K562 (cell line): ENCODE measurements around the gene GADD45G. TPM values are rescaled to one million over a fixed set of nuclear protein-coding genes. Genes with fewer than 3 reads are reported as not detected.

Experiments
- ATAC-seq: fragments of 200-7000 bp; cut with Tn5 transposase; 3 replicates; pipeline ENCODE4 v1.9.1; 2020; ENCODE audit warnings: moderate library complexity
- BruUV-seq: library from RNA; stranded (reverse); fragments of 400-500 nt; replicated peaks from 2 replicates; lab custom pipeline; 2021; lab: Mats Ljungman, UMichigan
- CTCF ChIA-PET: fragments of 300-600 bp; formaldehyde crosslinking; extraction: SDS; loops from one replicate; lab custom pipeline; 2021; ENCODE audit warnings: low intra/inter-chr PET ratio; lab: Yijun Ruan, JAX
- POLR2A ChIA-PET: fragments of 300-600, 350-650 bp; sonication (Branson Sonifier 250); formaldehyde crosslinking; extraction: SDS; loops from one replicate; lab custom pipeline; 2021; ENCODE audit warnings: antibody characterized with exemption, inconsistent platforms; lab: Yijun Ruan, JAX
- DNase-seq, 4 experiments: peaks; one replicate each; pipeline versions ENCODE4 v3.0.0 to v3.0.0-alpha.2; 2011 to 2018; ENCODE audit warnings: low spot score in 3 of 4, mixed read lengths in 3 of 4; ENCODE audit errors: extremely low read depth in 1 of 4
- FAIRE-seq: peaks from 2 replicates; lab custom pipeline; 2011; peaks lifted over from hg19 to GRCh38; lab: Jason Lieb, UNC
- H2AFZ ChIP-seq: 2 replicates; pipeline ENCODE4 v1.6.0; 2011; ENCODE audit warnings: low read depth, low read length, control low read depth, inconsistent platforms
- H3K27ac ChIP-seq: fragments of 200-600 bp; 3 replicates; pipeline ENCODE4 v1.8.0; 2011; ENCODE audit warnings: low read depth, mild to moderate bottlenecking, control low read depth, inconsistent platforms, low read length, moderate library complexity, mixed read lengths; ENCODE audit errors: extremely low read depth
- H3K27me3 ChIP-seq, 2 experiments: fragments of 300-600 bp in 1 of 2; 2 replicates in 1 of 2; 3 replicates in 1 of 2; pipeline versions ENCODE4 v1.6.0 to v1.8.0; 2011; ENCODE audit warnings: inconsistent platforms in 2 of 2, low read length in 2 of 2, mild to moderate bottlenecking in 1 of 2, mixed read lengths in 1 of 2, moderate library complexity in 1 of 2; ENCODE audit not compliant: control insufficient read depth in 2 of 2, insufficient read depth in 2 of 2
- H3K36me3 ChIP-seq: fragments of 300-600 bp; 3 replicates; pipeline ENCODE4 v1.8.0; 2011; ENCODE audit warnings: mild to moderate bottlenecking, low read length, inconsistent platforms; ENCODE audit not compliant: control insufficient read depth, insufficient read depth
- H3K4me1 ChIP-seq, 2 experiments: fragments of 200-600 bp in 1 of 2; replicated peaks in 1 of 2; 2 replicates in 1 of 2; 3 replicates in 1 of 2; pipeline versions ENCODE4 v1.5.1 to v1.8.0; 2011; ENCODE audit warnings: inconsistent platforms in 2 of 2, low read length in 2 of 2, mild to moderate bottlenecking in 1 of 2, mixed read lengths in 1 of 2, moderate library complexity in 1 of 2; ENCODE audit not compliant: control insufficient read depth in 2 of 2, insufficient read depth in 2 of 2
- H3K4me2 ChIP-seq: 2 replicates; pipeline ENCODE4 v1.6.1; 2011; ENCODE audit warnings: low read length, control low read depth, inconsistent platforms, mixed read lengths; ENCODE audit not compliant: insufficient read depth
- H3K4me3 ChIP-seq: fragments of 200-600 bp; sonication (generic), shearing (Covaris generic); 2 replicates; pipeline ENCODE4 v1.5.1; 2016; ENCODE audit warnings: control low read depth, inconsistent platforms
- H3K79me2 ChIP-seq: fragments of 200-600 bp; 3 replicates; pipeline ENCODE4 v1.8.0; 2011; ENCODE audit warnings: low read length, inconsistent platforms; ENCODE audit not compliant: control insufficient read depth, insufficient read depth
- H3K9ac ChIP-seq, 2 experiments: 2 replicates each; pipeline versions ENCODE4 v1.6.0 to v1.6.1; 2011; ENCODE audit warnings: low read depth in 2 of 2, low read length in 2 of 2, control low read depth in 1 of 2, inconsistent platforms in 1 of 2, mild to moderate bottlenecking in 1 of 2, mixed read lengths in 1 of 2; ENCODE audit not compliant: insufficient read depth in 1 of 2
- H3K9me1 ChIP-seq: one replicate; pipeline ENCODE4 v1.6.0; 2011; ENCODE audit warnings: inconsistent platforms, mild to moderate bottlenecking, low read length, moderate library complexity; ENCODE audit not compliant: control insufficient read depth, insufficient read depth
- H3K9me3 ChIP-seq: replicated peaks from 2 replicates; pipeline ENCODE4 v1.5.1; 2011; ENCODE audit warnings: low read depth, low read length, inconsistent platforms; ENCODE audit not compliant: control insufficient read depth, insufficient read depth
- H4K20me1 ChIP-seq: replicated peaks from 2 replicates; pipeline ENCODE4 v1.6.1; 2011; ENCODE audit warnings: low read length, inconsistent platforms, mixed read lengths; ENCODE audit not compliant: control insufficient read depth, insufficient read depth
- CBX2 ChIP-seq: fragments of 200-600 bp; sonication (generic); IDR thresholded peaks from one replicate; pipeline ENCODE4 v1.6.1; 2012; ENCODE audit warnings: mild to moderate bottlenecking, low read length, inconsistent platforms; ENCODE audit not compliant: insufficient read depth, poor library complexity, severe bottlenecking
- SMARCB1 ChIP-seq: IDR thresholded peaks from 2 replicates; pipeline ENCODE4 v1.6.1; 2011; ENCODE audit warnings: improper control_type of control experiment, low read depth; ENCODE audit not compliant: insufficient read length
- ZNF41 ChIP-seq: fragments of 250-450 bp; sonication (Bioruptor Pico); conservative IDR thresholded peaks from 2 replicates; pipeline ENCODE4 v1.4.0; 2020; ENCODE audit warnings: mild to moderate bottlenecking
- ZNF766 ChIP-seq: fragments of 200-800 bp; sonication (Bioruptor generic); conservative IDR thresholded peaks from 2 replicates; pipeline ENCODE4 v1.6.1; 2016; ENCODE audit warnings: missing genetic modification characterization, missing compliant biosample characterization
- WGBS: fragments of 100-300 bp; shearing (Covaris generic); methylation state at CpG from one replicate; pipeline ENCODE4 v1.1.6; 2016; ENCODE audit warnings: low coverage, mixed read lengths; ENCODE audit not compliant: insufficient coverage; ENCODE audit errors: missing lambda C conversion rate; 5-methylcytosine and 5-hydroxymethylcytosine counted together
- in situ Hi-C: fragments of 300-500 bp; cut with MboI; formaldehyde crosslinking; loops from 4 replicates; pipeline ENCODE4 v1.15.0; 2018; ENCODE audit warnings: inconsistent platforms, mixed read lengths
- intact Hi-C: fragments of 100-400 bp; cut with micrococcal nuclease; formaldehyde crosslinking; loops from 2 replicates; pipeline ENCODE4 v1.14.2; 2022
- polyA plus RNA-seq, 8 experiments: library from polyadenylated mRNA; depleted of rRNA in 4 of 8; stranded (reverse) in 5 of 8; unstranded in 3 of 8; fragments of >200 nt; fragmentation: Nextera tagmentation in 2 of 8; fragmentation: Illumina TruSeq in 1 of 8; extraction: Ambion mirVana in 2 of 8; extraction: Trizol in 1 of 8; gene quantifications; 2 replicates each; pipeline versions ENCODE4 v1.2.1 to v1.2.3, GENCODE V29; 2011 to 2014; ENCODE audit warnings: inconsistent platforms in 1 of 8, missing spikeins in 1 of 8
- total RNA-seq, 7 experiments: library from RNA; depleted of rRNA in 6 of 7; stranded (reverse); fragments of >200 nt in 6 of 7; fragmentation: Illumina TruSeq in 2 of 7; extraction: Trizol in 2 of 7; gene quantifications; 2 replicates each; pipeline versions ENCODE4 v1.2.1 to v1.2.3, GENCODE V29; 2011 to 2021; ENCODE audit warnings: low replicate concordance in 1 of 7
- TF ChIP-seq, protein P1 (sequence below): sonication (generic); formaldehyde crosslinking; IDR thresholded peaks from 2 replicates; pipeline ENCODE4 v1.4.0; 2020; ENCODE audit warnings: mild to moderate bottlenecking, missing genetic modification reagents

GADD45G gene
- total and polyA plus RNA-seq, 9 of the 15 experiments (the other 6 are each of a cell fraction or from before 2014, with no cell fraction given), result 0.20 to 0.34 TPM; not detected in 7

DNA sequence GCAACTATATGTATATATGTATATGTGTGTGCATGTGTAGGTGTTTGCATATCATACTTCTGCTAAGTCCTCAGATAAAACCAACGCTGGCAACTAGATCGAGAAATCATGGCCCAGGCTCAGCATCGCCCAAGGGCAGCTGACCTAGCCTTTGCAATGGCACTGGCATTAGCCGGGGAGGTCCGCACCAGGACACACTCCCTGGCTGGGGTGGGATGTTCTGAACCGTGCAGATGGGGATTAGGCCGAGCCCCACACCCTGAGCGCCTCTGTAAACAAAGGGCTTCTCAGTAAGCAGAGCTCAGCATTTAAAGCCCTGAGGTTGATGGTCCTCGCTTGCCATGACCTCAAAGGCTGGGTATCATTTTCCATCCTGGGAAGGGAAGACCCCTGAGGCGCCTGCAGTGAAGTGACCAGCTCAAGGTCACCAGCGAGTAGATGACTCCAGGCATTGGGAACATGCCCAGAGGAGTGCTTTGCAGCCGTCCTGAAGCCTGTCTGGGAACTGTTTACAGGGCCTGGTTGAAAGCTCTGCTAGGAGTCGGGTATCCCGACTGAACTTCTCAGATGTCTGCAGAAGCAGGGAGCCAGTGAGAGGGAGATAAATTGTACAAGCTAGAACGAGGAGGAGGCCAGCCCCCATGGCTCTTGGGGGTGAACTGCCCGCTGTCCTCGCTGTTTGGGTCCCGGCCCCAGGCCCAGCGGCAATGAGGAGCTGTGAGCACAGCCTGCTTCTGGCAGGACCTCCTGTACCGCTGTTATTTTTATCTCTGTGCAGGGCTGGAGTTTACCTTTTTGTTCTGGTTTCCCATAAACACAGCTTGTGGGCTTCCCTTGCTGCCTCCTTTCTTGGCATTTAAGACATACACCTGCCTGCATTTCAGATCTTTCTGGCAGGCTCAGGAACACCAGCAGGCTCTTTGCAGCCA is 18.4 kb downstream of the GADD45G start:
- no peaks in the 10 kb centered on the region for H3K9me1 ChIP-seq
- BruUV-seq, result no TSS peak
- no peak overlapping the region for H3K4me2 ChIP-seq
- H3K9me3 ChIP-seq, result no peaks in the 10 kb centered on the region
- no peak overlapping the region for H2AFZ ChIP-seq
- ATAC-seq, result no peak
- H3K9ac ChIP-seq, result no peak overlapping the region
- no peak for TF ChIP-seq ZNF766
- TF ChIP-seq ZNF41 (CRISPR knock-in tag), result no peak
- TF ChIP-seq, protein P1, sequence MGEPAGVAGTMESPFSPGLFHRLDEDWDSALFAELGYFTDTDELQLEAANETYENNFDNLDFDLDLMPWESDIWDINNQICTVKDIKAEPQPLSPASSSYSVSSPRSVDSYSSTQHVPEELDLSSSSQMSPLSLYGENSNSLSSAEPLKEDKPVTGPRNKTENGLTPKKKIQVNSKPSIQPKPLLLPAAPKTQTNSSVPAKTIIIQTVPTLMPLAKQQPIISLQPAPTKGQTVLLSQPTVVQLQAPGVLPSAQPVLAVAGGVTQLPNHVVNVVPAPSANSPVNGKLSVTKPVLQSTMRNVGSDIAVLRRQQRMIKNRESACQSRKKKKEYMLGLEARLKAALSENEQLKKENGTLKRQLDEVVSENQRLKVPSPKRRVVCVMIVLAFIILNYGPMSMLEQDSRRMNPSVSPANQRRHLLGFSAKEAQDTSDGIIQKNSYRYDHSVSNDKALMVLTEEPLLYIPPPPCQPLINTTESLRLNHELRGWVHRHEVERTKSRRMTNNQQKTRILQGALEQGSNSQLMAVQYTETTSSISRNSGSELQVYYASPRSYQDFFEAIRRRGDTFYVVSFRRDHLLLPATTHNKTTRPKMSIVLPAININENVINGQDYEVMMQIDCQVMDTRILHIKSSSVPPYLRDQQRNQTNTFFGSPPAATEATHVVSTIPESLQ, result no peak
- no peak for TF ChIP-seq SMARCB1
- no peak for TF ChIP-seq CBX2
- TF ChIP-seq, all 486 proteins: peak for 0
- Histone ChIP-seq H3K4me3 (no peak overlapping the region), H3K27ac (no peak overlapping the region), H3K79me2 (no peaks in the 10 kb centered on the region), H4K20me1 (peaks cover 4% of the 10 kb centered on the region; the same call in 1 of the 2 replicates), H3K4me1 (no peaks in the 10 kb centered on the region), H3K27me3 (peaks cover 3 to 59% of the 10 kb centered on the region in 2 experiments; a peak in 4 of 5 replicates), H3K36me3 (no peaks in the 10 kb centered on the region)
- FAIRE-seq (no peak), DNase-seq (no peak)
- POLR2A ChIA-PET, result interaction anchor here (0.8 to 1.0 kb wide), 3 partner anchors 9 to 317 kb away, joined by 3 read pairs; no protein-coding TSS in a partner anchor
- in situ Hi-C loops, result no loop called here
- CTCF ChIA-PET, result no interaction called here
- intact Hi-C loops, result no loop called here
- WGBS, result 0% methylated on average over 12 of the region's 20 CpGs
